SK-N-MC (cell line): ENCODE measurements around the gene PTPRN2.

ENCODE experiments used
- DNase-seq: peaks from one replicate; pipeline ENCODE4 v3.0.0-alpha.2; 2011; ENCODE audit warnings: low read depth, low spot score
- H3K27ac ChIP-seq: fragments of 200-600 bp; sonication (generic); 2 replicates; pipeline ENCODE4 v1.5.1; 2016; ENCODE audit warnings: mixed run types
- H3K36me3 ChIP-seq: fragments of 200-600 bp; sonication (generic); 2 replicates; pipeline ENCODE4 v1.6.1; 2017; ENCODE audit warnings: antibody characterized with exemption, low read length, mixed read lengths; ENCODE audit not compliant: insufficient read depth
- H3K4me3 ChIP-seq: fragments of 200-600 bp; sonication (generic); 2 replicates; pipeline ENCODE4 v1.5.1; 2016
- H3K9ac ChIP-seq: fragments of 200-600 bp; sonication (generic); 2 replicates; pipeline ENCODE4 v1.8.0; 2017; ENCODE audit warnings: mixed run types, mixed read lengths; ENCODE audit not compliant: insufficient read length
- H3K9me3 ChIP-seq: fragments of 200-600 bp; sonication (generic); 2 replicates; pipeline ENCODE4 v1.6.1; 2017; ENCODE audit warnings: low read depth, mild to moderate bottlenecking, antibody characterized with exemption, low read length, moderate library complexity, mixed read lengths
- EZH2 ChIP-seq: fragments of 200-600 bp; sonication (generic); IDR thresholded peaks from one replicate; pipeline ENCODE4 v1.6.1; 2017; ENCODE audit warnings: antibody characterized with exemption
- FOXP2 ChIP-seq: optimal IDR thresholded peaks from 2 replicates; pipeline ENCODE3; 2011; ENCODE audit warnings: mild to moderate bottlenecking, moderate library complexity; ENCODE audit not compliant: insufficient read depth; ENCODE audit errors: extremely low read length, control extremely low read depth
- POLR2AphosphoS5 ChIP-seq: IDR thresholded peaks from 2 replicates; pipeline ENCODE4 v1.6.1; 2012; ENCODE audit warnings: mild to moderate bottlenecking, low read depth, low read length, borderline replicate concordance

Gene PTPRN2

GRCh38 chr7:157865351-157866165, 722.1 kb downstream of the PTPRN2 start:
- Histone ChIP-seq H3K9ac (no peak overlapping the region), H3K36me3 (no peaks in the 10 kb centered on the region), H3K9me3 (no peaks in the 10 kb centered on the region), H3K4me3 (no peak overlapping the region), H3K27ac (no peak overlapping the region)
- no peak for TF ChIP-seq POLR2AphosphoS5
- no peak for TF ChIP-seq EZH2
- TF ChIP-seq FOXP2 = no peak
- DNase-seq = no peak

DNA sequence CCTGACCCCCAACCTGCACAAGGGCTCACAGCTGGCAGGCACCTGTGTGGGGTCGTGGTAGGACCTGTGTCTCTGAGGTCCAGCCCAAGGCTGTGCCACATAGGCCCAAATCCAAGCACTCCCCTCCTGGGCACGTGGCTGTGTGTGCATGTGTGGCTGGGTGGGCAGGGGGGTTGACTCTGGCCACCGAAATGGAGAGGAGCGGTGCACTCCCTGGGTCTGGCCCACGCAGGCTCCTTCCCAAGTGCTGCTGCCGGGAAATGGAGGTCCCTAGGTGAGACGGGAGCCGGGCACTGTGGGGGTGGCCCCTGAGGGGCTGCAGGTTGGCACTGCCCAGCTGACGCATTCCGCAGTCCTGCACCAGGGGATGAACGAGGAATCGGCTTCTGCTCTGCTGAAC, 722.7 kb downstream of the PTPRN2 start:
- TF ChIP-seq POLR2AphosphoS5 (no peak), FOXP2 (no peak), EZH2 (no peak)
- Histone ChIP-seq H3K9ac (no peak overlapping the region), H3K27ac (no peak overlapping the region), H3K4me3 (no peak overlapping the region), H3K9me3 (no peaks in the 10 kb centered on the region), H3K36me3 (no peaks in the 10 kb centered on the region)
- no peak for DNase-seq

GRCh38 chr7:157863906-157864810, 723.5 kb downstream of the PTPRN2 start:
- Histone ChIP-seq H3K36me3 (no peaks in the 10 kb centered on the region), H3K9me3 (no peaks in the 10 kb centered on the region), H3K9ac (no peak overlapping the region), H3K27ac (no peak overlapping the region), H3K4me3 (no peak overlapping the region)
- TF ChIP-seq POLR2AphosphoS5 (no peak), EZH2 (no peak), FOXP2 (no peak)
- no peak for DNase-seq

GRCh38 chr7:157863176-157863575, 724.4 kb downstream of the PTPRN2 start:
- TF ChIP-seq POLR2AphosphoS5 (no peak), FOXP2 (no peak), EZH2 (no peak)
- Histone ChIP-seq H3K27ac (no peak overlapping the region), H3K36me3 (no peaks in the 10 kb centered on the region), H3K9me3 (no peaks in the 10 kb centered on the region), H3K4me3 (no peak overlapping the region), H3K9ac (no peak overlapping the region)
- no peak for DNase-seq

- no peak for DNase-seq
- Histone ChIP-seq H3K4me3 (no peak overlapping the region), H3K36me3 (no peaks in the 10 kb centered on the region), H3K9me3 (no peaks in the 10 kb centered on the region), H3K9ac (no peak overlapping the region), H3K27ac (no peak overlapping the region)
- no peak for TF ChIP-seq EZH2
- no peak for TF ChIP-seq POLR2AphosphoS5
- TF ChIP-seq FOXP2 = no peak
These were observed 724.9 kb downstream of the PTPRN2 start for GRCh38 chr7:157862731-157863130.

DNA sequence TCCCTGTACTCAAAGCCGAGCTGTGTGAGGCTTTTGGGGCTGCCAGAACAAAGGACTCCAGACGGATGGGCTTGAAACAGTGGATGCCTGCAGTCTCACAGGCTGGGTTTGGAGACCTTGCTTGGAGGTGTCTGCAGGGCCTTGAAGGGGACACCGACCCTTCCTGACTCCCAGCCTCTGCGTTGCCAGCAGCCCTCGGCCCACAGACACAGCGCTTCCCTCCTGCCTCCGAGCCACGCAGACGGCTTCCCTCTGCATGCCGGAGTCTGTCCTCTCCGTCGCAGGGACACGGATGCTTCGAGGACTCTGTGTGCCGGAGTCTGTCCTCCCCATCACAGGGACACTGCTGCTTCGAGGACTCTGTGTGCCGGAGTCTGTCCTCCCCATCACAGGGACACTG, 726.1 kb downstream of the PTPRN2 start:
- TF ChIP-seq FOXP2 (no peak), POLR2AphosphoS5 (no peak), EZH2 (no peak)
- H3K9me3 ChIP-seq = no peaks in the 10 kb centered on the region
- DNase-seq = no peak

DNA sequence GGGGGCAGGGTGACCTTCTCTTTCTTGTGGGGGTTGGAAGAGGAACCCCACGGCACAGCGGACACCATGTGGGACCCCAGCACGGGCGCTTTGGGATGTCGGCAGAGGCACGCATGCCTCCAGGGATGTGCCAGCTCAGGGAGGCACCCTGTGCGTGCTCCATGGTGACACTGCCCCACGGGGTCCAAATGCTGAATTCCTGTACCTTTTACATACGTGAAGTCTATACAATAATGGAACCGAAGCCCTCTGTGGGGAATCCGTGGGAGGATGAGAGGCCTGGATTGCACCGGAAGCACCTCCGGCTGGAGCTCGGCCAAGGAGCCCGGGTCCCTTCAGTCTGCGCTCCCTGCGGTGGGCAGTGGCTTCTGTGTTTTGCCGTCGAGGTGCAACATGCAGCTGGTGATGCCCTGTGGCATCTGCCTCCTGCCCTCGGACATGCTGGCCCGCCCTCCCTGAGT, 726.6 kb downstream of the PTPRN2 start:
- no peaks in the 10 kb centered on the region for H3K9me3 ChIP-seq
- no peaks in the 10 kb centered on the region for H3K36me3 ChIP-seq
- TF ChIP-seq POLR2AphosphoS5 (no peak), EZH2 (no peak), FOXP2 (no peak)
- H3K27ac ChIP-seq = no peak overlapping the region
- no peak for DNase-seq
- no peak overlapping the region for H3K4me3 ChIP-seq
- H3K9ac ChIP-seq = no peak overlapping the region

More for the DNA sequence above, 726.1 kb downstream of the PTPRN2 start:
- H3K9ac ChIP-seq = no peak overlapping the region
- no peak overlapping the region for H3K4me3 ChIP-seq
- H3K36me3 ChIP-seq = no peaks in the 10 kb centered on the region
- no peak overlapping the region for H3K27ac ChIP-seq

- no peaks in the 10 kb centered on the region for H3K36me3 ChIP-seq
- H3K9ac ChIP-seq = no peak overlapping the region
- H3K4me3 ChIP-seq = no peak overlapping the region
- TF ChIP-seq FOXP2 (no peak), POLR2AphosphoS5 (no peak), EZH2 (no peak)
- DNase-seq = no peak
- no peak overlapping the region for H3K27ac ChIP-seq
- no peaks in the 10 kb centered on the region for H3K9me3 ChIP-seq
These were observed 727.2 kb downstream of the PTPRN2 start for GRCh38 chr7:157860406-157860805.

GRCh38 chr7:157859915-157860314, 727.7 kb downstream of the PTPRN2 start:
- no peak overlapping the region for H3K9ac ChIP-seq
- H3K4me3 ChIP-seq = no peak overlapping the region
- no peak overlapping the region for H3K27ac ChIP-seq
- DNase-seq = no peak
- H3K9me3 ChIP-seq = no peaks in the 10 kb centered on the region
- no peak for TF ChIP-seq EZH2
- no peaks in the 10 kb centered on the region for H3K36me3 ChIP-seq
